ENCODE data around the gene GAPDH. TPM values are rescaled to one million over a fixed set of nuclear protein-coding genes. Genes with fewer than 3 reads are reported as not detected.
A peak's percentile ranks its signal among the peaks of the same experiment; 100 is the strongest.

GAPDH gene
- total RNA-seq, 2 experiments from 2014 or later: 5,133 to 5,396 TPM

GRCh38 chr12:6508087-6508486, 26.2 kb upstream of the GAPDH start:
- CTCF ChIA-PET: no interaction called here
- ATAC-seq: no peak
- H3K27me3 Mint-ChIP-seq: no peaks in the 10 kb centered on the region

GRCh38 chr12:6520186-6520585, 14.1 kb upstream of the GAPDH start:
- H3K36me3 Mint-ChIP-seq: peaks cover 80% of the 10 kb centered on the region
- no peaks in the 10 kb centered on the region for H3K27me3 Mint-ChIP-seq
- CTCF ChIA-PET: no interaction called here
- DNase-seq (no peak), ATAC-seq (no peak)
- no peak overlapping the region for H3K4me3 Mint-ChIP-seq
- H3K9me3 Mint-ChIP-seq (ENCODE audit: low read depth): no peaks in the 10 kb centered on the region
- H3K4me1 Mint-ChIP-seq: peaks cover 3% of the 10 kb centered on the region
- peak overlapping the region; percentile 56 for H3K27ac Mint-ChIP-seq

More at GRCh38 chr12:6508087-6508486, 26.2 kb upstream of the GAPDH start:
- no peak overlapping the region for H3K4me3 Mint-ChIP-seq
- no peak for DNase-seq
- H3K9me3 Mint-ChIP-seq (ENCODE audit: low read depth): no peaks in the 10 kb centered on the region
- H3K27ac Mint-ChIP-seq: peak overlapping the region; percentile 3
- peaks cover 8% of the 10 kb centered on the region for H3K4me1 Mint-ChIP-seq
- peaks cover 47% of the 10 kb centered on the region for H3K36me3 Mint-ChIP-seq

DNA sequence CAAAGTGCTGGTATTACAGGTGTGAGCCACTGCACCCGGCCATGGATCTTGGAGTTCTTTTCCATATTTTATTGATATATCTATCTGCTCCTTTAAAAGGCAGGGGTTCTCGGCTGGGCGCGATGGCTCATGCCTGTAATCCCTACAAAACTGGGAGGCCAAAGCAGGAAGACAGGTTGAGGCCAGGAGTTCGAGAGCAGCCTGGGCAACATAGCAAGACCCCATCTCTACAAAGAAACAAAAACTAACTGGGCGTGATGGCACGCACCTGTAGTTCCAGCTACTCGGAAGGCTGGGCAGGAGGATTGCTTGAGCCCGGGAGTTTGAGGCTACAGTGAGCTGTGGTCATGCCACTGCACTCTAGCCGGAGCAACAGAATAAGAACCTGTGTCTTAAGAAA, 12.1 kb upstream of the GAPDH start:
- CTCF ChIA-PET: interaction anchor here (0.6 to 0.7 kb wide), 2 partner anchors 98 to 196 kb away, joined by 3 read pairs; no protein-coding TSS in a partner anchor
- ATAC-seq (no peak), DNase-seq (no peak)
- H3K27ac Mint-ChIP-seq: no peak overlapping the region
- H3K36me3 Mint-ChIP-seq: peaks cover 81% of the 10 kb centered on the region
- no peaks in the 10 kb centered on the region for H3K27me3 Mint-ChIP-seq
- no peaks in the 10 kb centered on the region for H3K9me3 Mint-ChIP-seq (ENCODE audit: low read depth)
- H3K4me3 Mint-ChIP-seq: no peak overlapping the region
- H3K4me1 Mint-ChIP-seq: peaks cover 3% of the 10 kb centered on the region

DNA sequence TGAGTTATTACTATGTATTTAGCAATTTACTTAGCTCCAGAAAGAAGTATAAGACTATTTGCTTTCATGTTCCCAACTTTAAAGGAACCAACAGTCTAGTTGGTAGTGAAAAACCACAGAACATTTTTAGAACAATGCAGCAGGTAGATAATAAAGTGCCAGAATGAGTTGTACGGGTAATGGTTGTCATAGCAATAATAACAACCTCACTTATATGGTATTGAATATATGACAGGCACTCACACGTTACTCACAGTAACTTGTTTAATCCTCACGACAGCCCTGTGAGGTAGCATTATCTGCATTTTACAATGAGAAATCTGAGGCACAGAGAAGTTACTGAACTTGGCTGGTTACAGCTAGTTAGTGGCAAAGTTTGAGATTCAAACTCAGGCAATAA, 10.6 kb upstream of the GAPDH start:
- Mint-ChIP-seq H3K9me3 (ENCODE audit: low read depth) (no peaks in the 10 kb centered on the region), H3K27ac (peak overlapping the region; percentile 16), H3K4me3 (no peak overlapping the region), H3K36me3 (peaks cover 76% of the 10 kb centered on the region), H3K4me1 (peaks cover 3% of the 10 kb centered on the region), H3K27me3 (no peaks in the 10 kb centered on the region)
- CTCF ChIA-PET: interaction anchor here (0.8 to 1.9 kb wide), 4 partner anchors 14 to 189 kb away, joined by 3 to 10 read pairs (median 6); no protein-coding TSS in a partner anchor
- ATAC-seq (no peak), DNase-seq (no peak)

- Mint-ChIP-seq H3K27ac (no peak overlapping the region), H3K4me1 (peaks cover 3% of the 10 kb centered on the region), H3K27me3 (no peaks in the 10 kb centered on the region), H3K4me3 (no peak overlapping the region), H3K9me3 (ENCODE audit: low read depth) (no peaks in the 10 kb centered on the region), H3K36me3 (peaks cover 79% of the 10 kb centered on the region)
- CTCF ChIA-PET: interaction anchor here (0.5 to 1.9 kb wide), 3 partner anchors 13 to 34 kb away, joined by 3 to 10 read pairs (median 3); no protein-coding TSS in a partner anchor
- DNase-seq (no peak), ATAC-seq (no peak)
Measured at GRCh38 chr12:6524648-6525047, 9.7 kb upstream of the GAPDH start.

DNA sequence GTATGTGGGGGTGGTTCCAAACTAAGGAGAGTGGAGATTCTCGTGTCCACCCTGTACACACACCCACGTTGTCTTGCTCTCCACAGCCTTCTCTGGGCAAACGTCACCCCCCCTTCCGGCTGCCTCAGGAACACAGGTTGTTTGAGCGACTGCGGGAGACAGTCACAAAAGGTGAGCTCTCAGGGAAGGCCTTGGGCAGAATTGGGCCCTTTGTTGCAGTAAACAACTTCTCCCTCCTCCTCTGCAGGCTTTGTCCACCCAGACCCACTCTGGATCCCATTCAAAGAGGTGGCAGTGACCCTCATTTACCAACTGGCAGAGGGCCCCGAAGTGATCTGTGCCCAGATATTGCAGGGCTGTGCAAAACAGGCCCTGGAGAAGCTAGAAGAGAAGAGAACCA, 8.1 kb upstream of the GAPDH start:
- Mint-ChIP-seq H3K9me3 (ENCODE audit: low read depth) (no peaks in the 10 kb centered on the region), H3K4me3 (no peak overlapping the region), H3K27ac (no peak overlapping the region), H3K36me3 (peaks cover 83% of the 10 kb centered on the region), H3K4me1 (peaks cover 10% of the 10 kb centered on the region), H3K27me3 (no peaks in the 10 kb centered on the region)
- DNase-seq (no peak), ATAC-seq (no peak)
- CTCF ChIA-PET: no interaction called here

- no peaks in the 10 kb centered on the region for H3K9me3 Mint-ChIP-seq (ENCODE audit: low read depth)
- peaks cover 15% of the 10 kb centered on the region for H3K4me1 Mint-ChIP-seq
- CTCF ChIA-PET: interaction anchor here (0.8 to 1.2 kb wide), 2 partner anchors 8 to 15 kb away, joined by 3 read pairs; no protein-coding TSS in a partner anchor
- H3K27me3 Mint-ChIP-seq: no peaks in the 10 kb centered on the region
- ATAC-seq (no peak), DNase-seq (no peak)
- no peak overlapping the region for H3K27ac Mint-ChIP-seq
- H3K4me3 Mint-ChIP-seq: no peak overlapping the region
- peaks cover 81% of the 10 kb centered on the region for H3K36me3 Mint-ChIP-seq
Measured at GRCh38 chr12:6526766-6527525, 7.4 kb upstream of the GAPDH start.

GRCh38 chr12:6527711-6528110, 6.6 kb upstream of the GAPDH start:
- Mint-ChIP-seq H3K4me1 (peaks cover 22% of the 10 kb centered on the region), H3K36me3 (peaks cover 82% of the 10 kb centered on the region), H3K9me3 (ENCODE audit: low read depth) (no peaks in the 10 kb centered on the region), H3K27ac (no peak overlapping the region), H3K4me3 (no peak overlapping the region), H3K27me3 (no peaks in the 10 kb centered on the region)
- CTCF ChIA-PET: interaction anchor here (1.2 to 1.5 kb wide), 2 partner anchors 13 to 16 kb away, joined by 3 read pairs; no protein-coding TSS in a partner anchor
- DNase-seq: no peak
- ATAC-seq: no peak

GRCh38 chr12:6528539-6529235, 5.6 kb upstream of the GAPDH start:
- peaks cover 27% of the 10 kb centered on the region for H3K4me1 Mint-ChIP-seq
- H3K36me3 Mint-ChIP-seq: peaks cover 78% of the 10 kb centered on the region
- DNase-seq (no peak), ATAC-seq (no peak)
- no peaks in the 10 kb centered on the region for H3K27me3 Mint-ChIP-seq
- H3K4me3 Mint-ChIP-seq: no peak overlapping the region
- no peak overlapping the region for H3K27ac Mint-ChIP-seq
- CTCF ChIA-PET: interaction anchor here (1.0 to 1.5 kb wide), 2 partner anchors 9 to 14 kb away, joined by 3 to 4 read pairs; no protein-coding TSS in a partner anchor
- H3K9me3 Mint-ChIP-seq (ENCODE audit: low read depth): no peaks in the 10 kb centered on the region

GRCh38 chr12:6529291-6529737, 5.0 kb upstream of the GAPDH start:
- H3K27me3 Mint-ChIP-seq: no peaks in the 10 kb centered on the region
- H3K36me3 Mint-ChIP-seq: peaks cover 74% of the 10 kb centered on the region
- DNase-seq (no peak), ATAC-seq (no peak)
- no peak overlapping the region for H3K4me3 Mint-ChIP-seq
- no peaks in the 10 kb centered on the region for H3K9me3 Mint-ChIP-seq (ENCODE audit: low read depth)
- peak overlapping the region; percentile 58 for H3K27ac Mint-ChIP-seq
- CTCF ChIA-PET: interaction anchor here (1.0 kb wide), 1 partner anchor 8 kb away, joined by 4 read pairs; no protein-coding TSS in a partner anchor
- peaks cover 27% of the 10 kb centered on the region for H3K4me1 Mint-ChIP-seq

GRCh38 chr12:6530576-6531260, 3.6 kb upstream of the GAPDH start:
- no peaks in the 10 kb centered on the region for H3K27me3 Mint-ChIP-seq
- no peak for ATAC-seq
- H3K9me3 Mint-ChIP-seq (ENCODE audit: low read depth): no peaks in the 10 kb centered on the region
- H3K4me3 Mint-ChIP-seq: no peak overlapping the region
- H3K27ac Mint-ChIP-seq: peak overlapping the region; percentile 58
- CTCF ChIA-PET: interaction anchor here (0.8 to 1.5 kb wide), 3 partner anchors 28 to 65 kb away, joined by 3 to 7 read pairs (median 3); no protein-coding TSS in a partner anchor
- H3K36me3 Mint-ChIP-seq: peaks cover 76% of the 10 kb centered on the region
- no peak for DNase-seq
- H3K4me1 Mint-ChIP-seq: peaks cover 27% of the 10 kb centered on the region

DNA sequence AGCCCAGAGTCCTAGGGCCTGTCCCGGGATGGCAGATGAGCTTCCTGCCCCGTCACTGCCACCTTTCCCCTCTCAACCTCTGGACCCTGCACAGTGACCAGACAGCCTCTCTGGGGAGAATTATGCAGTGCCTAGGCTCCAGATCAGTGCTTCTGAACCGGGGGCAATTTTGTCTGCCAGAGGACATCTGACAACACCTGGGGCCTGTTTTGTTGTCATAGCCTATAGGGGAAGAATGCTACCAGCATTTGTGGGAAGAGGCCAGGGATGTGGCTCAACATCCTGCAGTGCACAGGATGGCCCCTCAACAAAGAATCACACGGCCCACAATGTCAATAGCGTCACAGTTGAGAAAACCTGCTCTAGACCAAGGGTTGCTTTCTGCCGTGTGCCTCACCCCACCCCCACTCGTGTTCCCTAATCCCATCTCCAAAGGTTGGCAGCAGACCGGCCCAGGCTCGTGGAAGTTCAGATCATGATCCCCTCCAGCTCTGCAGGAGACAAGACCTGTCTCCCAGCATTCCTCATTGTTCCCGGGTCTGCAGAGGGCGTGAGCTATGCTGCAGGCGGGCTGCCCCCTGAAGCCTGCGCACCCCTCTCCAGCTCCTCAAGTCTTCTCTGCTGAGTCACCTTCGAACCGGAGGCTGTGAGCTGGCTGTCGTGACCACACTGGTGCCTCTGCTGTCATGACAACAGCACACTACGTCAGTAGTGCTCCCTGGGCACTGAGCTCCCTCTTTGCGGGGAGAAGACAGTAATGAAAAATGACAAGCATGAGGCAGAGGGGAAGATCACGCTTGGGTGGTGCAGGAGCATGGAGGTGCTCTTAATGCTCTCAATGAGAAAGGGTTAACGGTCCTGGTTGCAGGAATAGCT, 2.0 kb upstream of the GAPDH start:
- Mint-ChIP-seq H3K4me3 (peak overlapping the region; percentile 92), H3K4me1 (peaks cover 38% of the 10 kb centered on the region), H3K27ac (peak overlapping the region; percentile 99), H3K36me3 (peaks cover 79% of the 10 kb centered on the region), H3K27me3 (no peaks in the 10 kb centered on the region), H3K9me3 (ENCODE audit: low read depth) (no peaks in the 10 kb centered on the region)
- ATAC-seq: peak; percentile 62
- peak; percentile 97 for DNase-seq
- CTCF ChIA-PET: interaction anchor here (0.6 to 1.8 kb wide), 20 partner anchors 21 to 322 kb away, joined by 3 to 11 read pairs (median 4); partner anchors contain the start of genes MRPL51, NOP2, PTMS and VAMP1
